Measurements from ENCODE around the gene TSPAN18.

DNA sequence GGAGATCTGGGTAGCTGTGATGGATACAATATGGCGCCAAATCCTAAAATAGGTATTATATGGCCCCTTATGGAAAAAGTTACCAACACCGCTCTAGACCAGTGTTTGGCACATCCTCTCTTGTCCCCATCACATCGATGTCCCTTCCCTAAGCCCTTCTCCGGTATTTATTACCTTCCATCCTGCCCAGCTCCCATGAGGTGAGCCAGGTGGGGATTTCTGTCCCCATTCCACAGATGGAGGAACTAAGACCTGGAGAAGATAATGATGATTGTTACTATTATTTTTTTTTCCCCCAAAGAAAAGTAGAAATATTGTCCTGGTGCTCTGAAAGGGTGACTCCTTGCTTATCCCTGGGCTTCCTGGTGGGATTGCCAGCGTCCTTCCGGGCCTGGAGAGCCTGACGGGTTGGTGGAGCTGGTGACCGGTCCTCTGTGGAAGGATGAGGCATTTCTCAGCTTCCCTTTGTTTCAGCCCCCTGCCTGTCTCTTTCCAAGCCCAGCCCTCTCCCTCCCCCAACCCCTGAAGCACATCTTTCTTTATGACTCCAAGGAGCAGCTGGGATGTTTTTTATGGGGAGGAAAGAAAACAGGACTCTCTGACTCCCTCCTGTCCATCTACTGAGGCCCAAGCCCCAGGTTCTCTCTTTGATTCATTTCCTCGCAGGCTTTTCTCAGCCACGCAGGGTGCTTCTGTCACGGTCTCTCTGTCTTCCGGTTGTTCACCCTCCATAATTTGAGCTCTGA lies 158.5 kb downstream of the TSPAN18 start:
- no peak for TF ChIP-seq POLR2A (IDR thresholded peaks at IDR 0.05; ENCODE audit: low read length)
- no peak for TF ChIP-seq GATA1 (IDR thresholded peaks at IDR 0.05; ENCODE audit: low read depth, low read length)

All from erythroblast (primary cell).